Testis (tissue), 2 donors: Measurements from ENCODE around the gene FRMD4B.

ENCODE experiments used
- POLR2A ChIP-seq: fragments of 450-650 bp; IDR thresholded peaks from one replicate; pipeline ENCODE4 v1.6.1; 2017; ENCODE audit warnings: antibody characterized with exemption, mild to moderate bottlenecking, moderate library complexity
- TF ChIP-seq, protein P1 (sequence below), 3 experiments: fragments of 450-650 bp in 2 of 3; fragments of 200-600 bp in 1 of 3; sonication (generic) in 1 of 3; IDR thresholded peaks; one replicate each; pipeline ENCODE4 v1.5.1; 2016 to 2019; ENCODE audit warnings: antibody characterized with exemption in 3 of 3, mild to moderate bottlenecking in 2 of 3, moderate library complexity in 1 of 3

DNA sequence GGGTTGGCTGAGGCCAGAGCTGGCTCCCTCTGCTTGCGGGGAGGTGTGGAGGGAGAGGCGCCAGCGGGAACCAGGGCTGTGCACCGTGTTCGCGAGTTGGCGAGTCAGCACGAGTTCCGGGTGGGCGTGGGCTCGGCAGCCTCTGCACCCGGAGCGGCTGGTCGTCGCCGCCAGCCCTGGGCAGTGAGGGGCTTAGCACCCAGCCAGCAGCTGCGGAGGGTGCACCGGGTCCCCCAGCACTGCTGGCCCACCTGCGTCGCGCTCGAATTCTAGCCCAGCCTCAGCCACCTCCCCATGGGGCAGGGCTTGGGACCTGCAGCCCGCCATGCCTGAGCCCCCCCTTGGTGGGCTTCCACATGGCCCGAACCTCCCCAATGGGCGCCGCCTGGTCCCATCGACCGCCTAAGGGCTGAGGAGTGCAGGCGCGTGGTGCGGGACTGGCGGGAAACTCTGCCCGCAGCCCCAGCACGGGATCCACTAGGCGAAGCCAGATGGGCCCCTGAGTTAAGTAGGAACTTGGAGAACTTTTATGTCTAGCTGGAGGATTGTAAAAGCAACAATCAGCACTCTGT, 125.6 kb downstream of the FRMD4B start:
- TF ChIP-seq, protein P1, sequence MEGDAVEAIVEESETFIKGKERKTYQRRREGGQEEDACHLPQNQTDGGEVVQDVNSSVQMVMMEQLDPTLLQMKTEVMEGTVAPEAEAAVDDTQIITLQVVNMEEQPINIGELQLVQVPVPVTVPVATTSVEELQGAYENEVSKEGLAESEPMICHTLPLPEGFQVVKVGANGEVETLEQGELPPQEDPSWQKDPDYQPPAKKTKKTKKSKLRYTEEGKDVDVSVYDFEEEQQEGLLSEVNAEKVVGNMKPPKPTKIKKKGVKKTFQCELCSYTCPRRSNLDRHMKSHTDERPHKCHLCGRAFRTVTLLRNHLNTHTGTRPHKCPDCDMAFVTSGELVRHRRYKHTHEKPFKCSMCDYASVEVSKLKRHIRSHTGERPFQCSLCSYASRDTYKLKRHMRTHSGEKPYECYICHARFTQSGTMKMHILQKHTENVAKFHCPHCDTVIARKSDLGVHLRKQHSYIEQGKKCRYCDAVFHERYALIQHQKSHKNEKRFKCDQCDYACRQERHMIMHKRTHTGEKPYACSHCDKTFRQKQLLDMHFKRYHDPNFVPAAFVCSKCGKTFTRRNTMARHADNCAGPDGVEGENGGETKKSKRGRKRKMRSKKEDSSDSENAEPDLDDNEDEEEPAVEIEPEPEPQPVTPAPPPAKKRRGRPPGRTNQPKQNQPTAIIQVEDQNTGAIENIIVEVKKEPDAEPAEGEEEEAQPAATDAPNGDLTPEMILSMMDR (IDR thresholded peaks at IDR 0.05): no peak
- no peak for TF ChIP-seq POLR2A
